GM12891 (cell line): ENCODE data around the gene ERGIC3.

ENCODE experiments used
- DNase-seq: peaks from one replicate; pipeline ENCODE4 v3.0.0; 2011; ENCODE audit warnings: low spot score; ENCODE audit not compliant: insufficient read length
- FAIRE-seq: peaks from 2 replicates; lab custom pipeline; 2011; peaks lifted over from hg19 to GRCh38; lab: Jason Lieb, UNC
- PAX5 ChIP-seq: IDR thresholded peaks from 2 replicates; pipeline ENCODE4 v1.6.1; 2011; ENCODE audit warnings: low read length, moderate library complexity, mild to moderate bottlenecking; ENCODE audit not compliant: insufficient read depth, severe bottlenecking
- POLR2A ChIP-seq: IDR thresholded peaks from 2 replicates; pipeline ENCODE4 v1.6.1; 2011; ENCODE audit warnings: low read depth, low read length, control low read depth
- POLR2AphosphoS5 ChIP-seq: IDR thresholded peaks from 2 replicates; pipeline ENCODE4 v1.6.1; 2011; ENCODE audit warnings: low read depth, low read length, control low read depth
- POU2F2 ChIP-seq: IDR thresholded peaks from 2 replicates; pipeline ENCODE4 v1.6.1; 2011; ENCODE audit warnings: low read depth, mild to moderate bottlenecking, control low read depth, low read length, moderate library complexity
- SPI1 ChIP-seq: IDR thresholded peaks from 2 replicates; pipeline ENCODE4 v1.6.1; 2011; ENCODE audit warnings: low read depth, low read length, control low read depth
- TAF1 ChIP-seq: IDR thresholded peaks from 2 replicates; pipeline ENCODE4 v1.6.1; 2011; ENCODE audit warnings: low read depth, low read length, control low read depth

Gene ERGIC3

GRCh38 chr20:35602851-35603495, 61.1 kb downstream of the ERGIC3 start:
- DNase-seq: no peak
- TF ChIP-seq PAX5: no peak
- no peak for TF ChIP-seq SPI1
- no peak for TF ChIP-seq POLR2A
- no peak for TF ChIP-seq TAF1
- no peak for TF ChIP-seq POLR2AphosphoS5
- no peak for FAIRE-seq

DNA sequence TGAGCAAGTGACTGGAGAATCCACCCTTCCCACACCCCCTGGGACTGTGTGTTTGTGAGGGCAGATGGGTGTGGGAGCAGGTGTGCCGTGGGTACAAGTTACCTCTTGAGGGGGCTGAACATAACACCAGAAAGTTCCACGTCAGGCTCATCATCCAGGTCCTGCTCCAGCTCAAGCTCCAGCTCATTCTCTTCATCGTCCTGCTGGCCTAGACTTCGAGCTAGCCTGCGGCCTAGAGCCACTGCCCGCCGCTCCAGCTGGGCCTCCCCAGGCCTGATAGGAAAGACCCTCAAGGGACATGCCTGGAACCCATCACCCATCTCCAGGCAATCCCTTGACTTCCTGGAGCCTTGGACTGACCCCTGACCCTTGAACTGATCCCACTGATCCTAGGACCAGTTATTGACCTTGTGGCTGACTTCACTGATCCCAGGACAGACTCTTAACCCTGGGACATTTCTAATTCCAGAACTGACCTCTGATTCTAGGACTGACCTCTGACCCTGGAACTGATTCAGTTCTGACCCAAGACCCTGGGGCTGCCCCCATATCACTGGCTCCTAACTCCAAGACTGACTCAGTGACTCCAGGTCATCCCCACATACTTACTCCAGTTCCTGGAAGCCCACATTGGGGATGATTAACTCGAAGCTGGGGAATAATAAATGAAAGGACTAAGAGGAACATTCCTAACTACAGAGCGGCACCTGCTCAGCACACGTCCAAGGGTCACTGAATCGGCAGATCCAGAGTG, 62.0 kb downstream of the ERGIC3 start:
- no peak for DNase-seq
- no peak for TF ChIP-seq POU2F2
- TF ChIP-seq POLR2A: no peak
- no peak for TF ChIP-seq TAF1
- no peak for TF ChIP-seq POLR2AphosphoS5
- FAIRE-seq: no peak

DNA sequence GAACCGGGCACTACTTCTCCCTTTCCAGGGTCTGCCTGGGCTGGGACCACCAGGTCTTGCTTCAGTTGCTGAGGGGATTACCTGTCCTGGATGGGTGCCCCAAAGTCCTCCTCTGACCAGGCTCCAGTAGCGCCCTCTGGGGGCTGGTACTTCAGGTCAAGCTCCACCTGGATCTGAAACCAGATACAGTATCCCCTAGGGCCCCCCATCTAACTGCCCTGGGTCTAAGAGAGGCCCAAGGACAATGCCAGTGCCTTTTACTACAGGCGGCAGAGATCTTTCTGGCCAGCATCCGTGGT, 62.5 kb downstream of the ERGIC3 start:
- FAIRE-seq (no peak), DNase-seq (no peak)
- TF ChIP-seq SPI1: no peak
- no peak for TF ChIP-seq POLR2A
- no peak for TF ChIP-seq POU2F2
- no peak for TF ChIP-seq PAX5
- no peak for TF ChIP-seq POLR2AphosphoS5
- no peak for TF ChIP-seq TAF1

DNA sequence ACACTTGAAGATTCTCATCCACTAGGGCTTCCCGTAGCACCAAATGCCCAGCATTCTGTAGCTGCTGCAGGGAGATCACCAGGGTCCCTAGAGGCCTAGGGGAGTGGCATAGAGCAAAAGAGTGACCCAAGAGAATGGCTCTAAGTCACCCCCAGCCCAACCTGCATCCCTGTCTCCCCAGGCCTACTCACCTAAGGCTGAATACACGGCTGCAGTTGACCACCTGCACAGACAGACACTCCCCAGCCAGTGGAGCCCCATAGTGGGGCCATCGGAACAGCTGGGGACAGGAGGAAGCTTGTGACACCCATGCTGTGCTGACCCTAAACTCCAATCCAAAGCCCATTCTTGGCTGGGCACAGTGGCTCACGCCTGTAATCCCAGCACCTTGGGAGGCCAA, 64.2 kb downstream of the ERGIC3 start:
- TF ChIP-seq PAX5: no peak
- TF ChIP-seq POLR2AphosphoS5: no peak
- no peak for TF ChIP-seq POLR2A
- no peak for TF ChIP-seq TAF1
- no peak for TF ChIP-seq POU2F2
- no peak for TF ChIP-seq SPI1
- no peak for DNase-seq
- FAIRE-seq: no peak
